Stimulated activated CD8-positive, alpha-beta memory T cell treated with anti-CD3 and anti-CD28 coated beads, Interleukin-12 subunit alpha, Interleukin-12 subunit beta, amount 100 ng/mL, for 24 hours (primary cell): ENCODE results near the gene MEF2D.

Experiments used
- DNase-seq: peaks from one replicate; pipeline ENCODE4 v3.0.0-alpha.2; 2020; ENCODE audit errors: extremely low read depth

Gene MEF2D

DNA sequence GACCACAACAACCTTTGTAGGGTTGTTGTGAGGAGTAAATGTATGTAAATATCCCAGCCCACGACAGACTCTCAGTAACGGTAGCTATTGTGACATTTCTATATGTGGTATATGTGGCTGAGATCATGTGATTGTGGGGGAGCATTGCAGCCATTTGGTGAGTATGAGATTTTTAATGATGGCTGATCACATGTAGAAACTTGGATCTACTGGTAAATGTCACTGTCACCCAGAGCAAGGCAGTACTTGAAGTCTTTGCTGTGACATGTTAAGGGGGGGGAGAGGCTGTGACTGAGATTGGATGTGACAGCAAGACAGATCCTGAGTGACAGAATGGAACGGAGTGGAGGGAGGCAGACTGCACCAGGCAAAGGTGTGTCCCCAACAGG, 23.9 kb upstream of the MEF2D start:
- no peak for DNase-seq

DNA sequence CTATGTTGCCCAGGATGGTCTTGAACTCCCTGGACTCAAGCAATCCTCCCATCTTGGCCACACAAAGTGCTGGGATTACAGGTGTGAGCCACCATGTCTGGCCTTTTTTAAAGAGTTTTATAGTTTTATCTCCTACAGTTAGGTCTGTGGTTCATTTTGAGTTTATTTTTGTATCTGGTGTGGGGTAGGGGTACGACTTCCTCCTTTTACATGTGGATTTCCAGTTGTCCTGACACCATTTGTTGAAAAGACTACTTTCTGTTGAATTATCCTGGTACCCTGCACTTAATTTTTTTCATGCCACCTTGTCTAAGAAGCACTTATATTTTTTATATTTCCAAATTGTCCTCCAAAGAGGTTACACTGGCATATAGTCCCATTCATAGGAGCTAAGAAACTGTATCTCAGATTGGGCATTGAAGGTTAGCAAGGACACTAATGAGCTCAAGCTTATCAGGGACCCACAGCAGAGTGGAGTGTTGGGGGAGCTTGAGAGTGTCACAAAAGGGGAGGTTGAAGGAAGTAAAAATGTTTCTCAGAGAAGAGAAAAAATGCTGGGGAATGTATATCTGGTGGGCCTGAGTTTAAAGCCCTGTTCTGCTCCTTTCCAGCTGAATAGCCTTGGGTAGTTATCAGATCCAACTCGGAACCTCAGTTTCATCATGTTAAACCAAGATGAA, 23.4 kb upstream of the MEF2D start:
- DNase-seq, result no peak

DNA sequence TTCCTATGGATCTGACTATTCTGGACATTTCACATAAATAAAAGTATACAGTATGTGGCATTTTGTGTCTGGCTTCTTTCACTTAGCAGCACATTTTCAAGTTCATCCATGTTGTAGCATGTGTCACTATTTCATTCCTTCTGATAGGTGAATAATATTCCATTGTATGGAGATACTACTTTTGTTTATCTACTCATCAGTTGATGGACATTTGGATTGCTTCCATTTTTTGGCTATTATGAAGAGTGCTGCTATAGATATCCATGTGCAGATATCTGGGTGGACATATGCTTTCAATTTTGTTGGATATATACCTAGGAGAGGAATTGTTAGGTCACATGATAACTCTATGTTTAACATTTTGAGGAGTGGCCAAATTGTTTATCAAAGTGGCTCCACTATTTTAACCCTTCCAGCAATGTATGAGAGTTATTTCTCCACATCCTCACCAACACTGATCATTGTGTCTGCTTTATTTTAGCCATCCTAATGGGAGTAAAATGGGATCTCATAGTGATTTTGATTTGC, 21.9 kb upstream of the MEF2D start:
- DNase-seq, result no peak

DNA sequence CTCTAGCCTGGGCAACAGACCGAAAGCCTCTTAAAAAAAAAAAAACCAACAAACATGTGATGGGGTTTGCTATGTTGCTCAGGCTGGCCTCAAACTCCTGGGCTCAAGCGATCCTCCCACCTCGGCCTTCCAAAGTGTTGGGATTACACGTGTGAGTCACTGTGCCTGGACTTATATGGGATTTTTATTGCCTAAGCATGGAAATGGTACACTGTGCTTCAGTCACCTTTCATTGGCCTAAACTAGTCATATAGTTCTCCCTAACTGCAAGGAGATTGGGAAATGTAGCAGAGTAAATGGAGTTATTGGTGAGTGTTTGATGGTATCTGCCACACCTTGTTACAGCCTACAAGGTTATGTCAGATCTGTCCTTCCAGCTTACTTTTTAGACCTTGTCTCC, 17.2 kb upstream of the MEF2D start:
- no peak for DNase-seq

DNA sequence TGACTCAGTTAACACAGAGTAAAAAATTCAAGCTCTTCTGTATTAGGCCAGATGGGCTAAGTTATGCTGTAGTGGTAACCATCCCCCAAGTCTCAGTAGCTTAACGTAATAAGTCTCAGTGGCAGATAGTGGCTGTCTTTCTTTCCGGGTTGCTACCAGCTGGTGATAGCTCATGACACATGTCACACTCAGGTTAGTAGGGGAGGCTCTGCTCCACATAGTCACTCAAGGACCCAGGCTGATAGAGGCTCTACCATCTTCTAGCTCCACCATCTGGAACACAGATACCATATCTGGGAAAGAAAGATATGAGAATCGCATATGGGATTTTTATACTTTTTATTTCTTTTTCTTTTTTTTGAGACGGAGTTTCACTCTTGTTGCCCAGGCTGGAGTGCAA, 16.2 kb upstream of the MEF2D start:
- no peak for DNase-seq

DNA sequence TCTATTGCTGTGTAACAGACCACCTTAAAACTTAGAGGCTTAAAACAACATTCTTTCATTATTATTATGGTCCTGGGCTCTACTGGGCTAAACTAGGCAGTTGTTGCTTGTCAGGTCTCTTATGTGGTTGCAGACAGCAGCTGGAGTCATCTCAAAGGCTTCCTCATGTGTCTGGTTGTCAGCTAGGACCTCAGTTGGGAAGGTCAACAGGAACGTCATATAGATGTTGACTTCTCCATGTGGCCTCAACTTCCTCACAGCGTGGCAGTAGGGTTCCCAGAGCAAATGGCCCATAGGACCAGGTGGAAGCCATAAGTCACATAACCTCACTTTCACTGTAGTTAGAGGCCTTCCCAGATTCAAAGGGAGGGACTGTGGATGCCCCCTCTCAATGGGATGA, 15.4 kb upstream of the MEF2D start:
- no peak for DNase-seq

DNA sequence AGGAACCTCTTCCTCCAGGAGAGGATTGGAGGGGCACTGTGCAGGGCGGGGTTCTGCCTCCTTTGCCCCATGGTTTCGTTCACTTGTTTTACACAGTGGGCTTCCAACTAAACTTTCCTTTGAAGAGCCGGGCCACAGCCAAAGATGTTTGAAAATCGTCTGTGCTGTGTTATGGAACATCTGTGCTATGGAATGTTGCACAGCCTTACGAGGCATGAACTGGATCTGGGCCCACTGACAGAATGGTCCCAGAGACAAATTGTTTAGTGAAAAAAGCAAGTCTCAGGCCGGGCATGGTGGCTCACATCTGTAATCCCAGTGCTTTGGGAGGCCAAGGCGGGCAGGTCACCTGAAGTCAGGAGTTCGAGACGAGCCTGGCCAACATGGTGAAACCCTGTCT, 12.6 kb upstream of the MEF2D start:
- no peak for DNase-seq

DNA sequence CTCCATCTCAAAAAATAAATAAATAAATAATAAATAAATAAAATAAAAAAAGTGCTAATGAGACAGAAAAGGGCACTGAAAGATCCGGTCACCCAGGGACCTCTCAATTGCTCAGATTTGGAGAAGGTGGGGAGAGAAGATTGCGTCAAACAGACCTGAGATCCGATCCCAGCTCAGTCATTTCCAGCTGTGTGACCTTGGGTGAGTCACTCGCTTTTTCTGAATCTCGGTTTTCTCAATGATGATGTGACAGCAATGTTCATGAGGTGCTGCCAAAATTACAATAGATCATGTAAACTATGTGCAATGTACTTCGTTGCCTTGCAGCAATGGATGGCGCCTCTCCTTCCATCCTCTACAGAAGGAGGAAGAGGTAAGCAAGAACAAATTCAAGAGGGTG, 11.1 kb upstream of the MEF2D start:
- DNase-seq, result no peak

DNA sequence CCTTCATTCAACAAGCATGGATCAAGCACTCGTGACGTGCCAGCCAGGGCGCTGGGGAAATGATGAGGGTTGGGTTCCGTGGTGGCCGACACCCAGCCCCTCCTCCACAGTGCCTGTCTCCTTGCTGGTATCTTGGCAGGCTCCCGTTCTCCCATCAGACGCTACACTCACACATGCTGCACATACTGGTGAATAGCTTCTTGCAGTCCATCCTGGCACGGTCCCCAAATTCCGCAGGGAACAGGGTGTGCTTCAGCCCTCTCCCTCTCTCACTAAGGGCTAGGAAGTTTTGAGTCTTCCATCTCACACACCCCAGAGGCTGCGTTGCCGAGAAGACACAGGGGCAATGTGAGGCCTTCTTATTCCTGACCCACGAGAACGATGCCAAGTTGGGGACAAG, 10.1 kb upstream of the MEF2D start:
- no peak for DNase-seq

DNA sequence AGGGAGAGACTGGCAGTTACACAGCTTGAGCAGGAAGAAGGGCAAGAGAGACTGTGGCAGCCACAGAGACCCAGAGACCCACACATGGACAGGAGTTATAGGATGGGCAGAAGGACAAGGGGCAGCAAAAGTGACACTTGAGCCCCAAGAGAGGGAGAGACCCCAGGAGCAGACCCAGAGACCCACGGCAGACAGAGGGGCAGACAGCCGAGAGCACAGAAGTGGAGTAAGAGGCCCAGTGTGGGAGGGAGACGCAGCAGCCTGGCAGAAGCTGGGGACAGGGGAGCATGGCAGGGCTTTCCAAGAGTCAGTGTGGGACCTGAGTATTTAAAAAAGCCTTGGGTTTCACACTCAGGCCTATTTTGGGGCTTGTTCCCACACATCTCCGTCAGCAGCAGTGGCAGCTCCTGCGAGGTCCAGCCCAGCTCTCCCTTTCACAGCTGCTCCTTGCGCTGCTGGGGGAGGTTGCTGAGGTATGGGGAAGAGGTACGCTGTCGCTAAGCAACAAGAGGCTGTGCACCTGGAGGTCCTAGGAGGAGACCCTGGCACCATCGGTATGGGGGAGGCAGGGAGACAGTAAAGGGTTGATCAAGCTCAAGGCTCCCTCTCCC, 9.0 kb upstream of the MEF2D start:
- DNase-seq, result no peak

DNA sequence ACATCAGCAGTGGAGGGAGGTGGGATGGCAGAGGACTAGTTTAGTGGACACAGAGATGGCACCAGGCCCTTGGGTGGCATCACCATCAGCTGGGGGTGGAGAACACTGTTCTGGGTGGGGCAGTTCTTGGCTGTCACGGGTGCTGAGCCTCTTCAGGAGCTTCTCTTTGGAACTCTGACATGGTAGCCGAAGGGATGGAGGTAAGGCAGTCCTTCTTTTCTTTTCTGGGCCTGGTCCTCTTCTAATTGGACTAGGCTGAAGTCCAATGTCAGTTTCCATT, 8.3 kb upstream of the MEF2D start:
- DNase-seq, result no peak

DNA sequence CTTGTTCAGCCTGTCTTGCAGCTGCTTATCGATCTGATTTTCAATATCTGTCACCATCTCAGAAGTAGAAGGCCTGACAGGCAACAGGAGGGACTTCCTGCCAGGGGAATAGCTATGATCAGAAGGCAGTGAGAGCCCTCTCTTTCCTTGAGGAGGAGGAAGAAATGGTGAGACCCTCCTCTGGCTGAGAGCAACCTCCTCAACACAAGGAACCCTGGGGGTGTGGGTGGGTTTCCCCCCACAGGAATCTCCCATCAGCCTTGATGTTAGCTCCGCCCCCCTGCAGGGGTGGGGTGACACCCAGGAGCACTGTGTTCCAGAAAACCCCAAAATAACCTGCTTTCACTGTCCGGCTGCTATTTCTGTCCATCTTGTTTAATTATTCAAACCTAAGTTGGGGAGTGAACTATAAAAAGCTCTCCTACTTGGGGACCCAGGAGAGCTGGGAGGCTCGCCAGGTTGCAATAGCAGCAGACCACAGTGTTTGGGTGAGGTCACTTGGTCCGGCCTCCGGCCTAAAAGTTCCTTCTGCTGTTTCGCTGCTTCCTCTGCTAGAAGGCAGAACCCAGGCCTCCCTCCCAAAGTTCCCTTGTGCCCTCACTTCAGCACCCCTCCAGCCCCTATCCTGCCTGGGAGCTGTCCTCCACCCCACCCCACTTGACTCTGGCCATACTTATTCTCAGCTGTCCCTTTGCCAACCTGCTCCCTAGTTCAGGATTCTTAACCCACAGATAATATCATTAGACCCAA, 7.8 kb upstream of the MEF2D start:
- no peak for DNase-seq

DNA sequence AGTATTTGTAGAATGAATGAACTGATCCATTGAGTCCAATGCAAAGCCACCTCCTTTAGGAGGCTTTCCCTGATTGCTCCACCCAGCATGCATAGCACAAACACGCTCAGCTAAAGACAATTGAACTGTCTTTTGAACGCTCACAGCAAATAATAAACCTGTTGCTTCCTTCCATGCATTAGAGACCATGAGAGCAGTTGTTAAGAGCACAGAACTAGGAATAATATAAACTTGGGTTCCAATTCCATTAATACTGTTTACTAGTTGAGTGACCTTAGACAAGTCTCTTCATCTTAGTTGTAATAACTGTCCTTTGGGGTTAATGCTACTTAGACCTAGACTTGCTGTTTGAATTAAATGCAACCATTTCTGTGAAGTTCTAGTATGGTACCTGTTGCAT, 5.9 kb upstream of the MEF2D start:
- no peak for DNase-seq

DNA sequence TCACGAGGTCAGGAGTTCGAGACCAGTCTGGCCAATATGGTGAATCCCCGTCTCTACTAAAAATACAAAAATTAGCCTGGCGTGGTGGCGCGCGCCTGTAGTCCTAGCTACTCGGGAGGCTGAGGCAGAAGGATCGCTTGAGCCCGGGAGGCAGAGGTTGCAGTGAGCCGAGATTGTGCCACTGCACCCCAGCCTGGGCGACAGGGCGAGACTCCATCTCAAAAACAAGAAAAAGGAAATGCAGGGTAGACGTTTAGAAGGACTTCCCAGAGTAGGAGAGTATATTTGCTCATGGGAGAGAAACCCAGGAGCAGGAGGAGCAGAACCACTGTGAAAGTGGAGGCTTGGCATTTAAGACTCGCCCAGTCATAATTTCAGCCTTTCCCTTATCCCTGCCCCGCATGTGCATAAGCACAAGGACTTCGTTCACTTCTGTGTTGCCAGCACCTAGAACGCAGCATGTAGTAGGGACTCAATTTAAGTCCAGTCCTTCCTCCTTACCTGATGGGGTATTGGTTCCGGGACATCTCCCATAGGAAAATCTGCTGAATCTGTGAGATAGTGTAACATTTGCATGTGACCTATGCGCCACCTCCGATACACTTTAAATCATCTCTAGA, 5.2 kb upstream of the MEF2D start:
- DNase-seq, result no peak

DNA sequence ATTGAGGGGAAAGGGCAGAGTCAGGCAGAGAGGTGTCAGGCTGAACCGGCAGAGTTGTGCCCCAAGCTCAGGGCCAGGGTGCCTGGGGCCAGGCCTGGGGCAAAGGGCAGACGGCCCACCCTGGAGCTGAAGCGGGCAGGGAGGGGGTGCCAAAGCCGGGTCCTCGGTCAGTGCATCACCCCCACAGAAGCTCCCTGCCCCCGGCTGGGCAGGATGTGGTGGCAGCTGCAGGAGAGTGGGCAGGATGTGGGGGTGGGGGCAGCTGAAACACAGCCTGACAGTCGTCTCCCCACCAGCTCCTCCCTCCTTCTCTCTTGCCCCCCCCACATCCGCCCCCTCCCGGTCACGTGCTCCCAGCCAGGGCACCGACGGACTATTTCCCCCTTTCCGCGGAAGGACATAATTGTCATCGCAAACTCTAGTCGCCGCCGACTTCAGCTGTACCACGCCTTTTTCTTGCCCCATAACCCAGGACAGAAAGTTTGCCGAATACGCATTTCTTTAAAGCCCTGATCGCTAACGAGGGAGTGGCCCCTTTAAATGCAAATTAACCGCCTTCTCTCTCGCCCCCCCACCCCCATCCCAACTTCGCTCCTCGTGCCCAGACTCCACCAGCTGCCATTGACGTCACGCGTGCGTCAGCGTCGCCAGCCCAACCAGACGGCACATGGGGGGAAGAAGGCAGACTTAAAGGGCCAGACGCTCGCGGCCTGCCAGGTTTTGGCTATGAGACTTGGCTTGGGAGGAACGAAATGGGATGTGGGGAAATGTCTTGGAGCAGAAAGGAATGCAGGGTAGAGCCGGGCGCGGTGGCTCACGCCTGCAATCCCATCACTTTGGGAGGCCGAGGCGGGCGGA, 4.5 kb upstream of the MEF2D start:
- peak; percentile 95 for DNase-seq

DNA sequence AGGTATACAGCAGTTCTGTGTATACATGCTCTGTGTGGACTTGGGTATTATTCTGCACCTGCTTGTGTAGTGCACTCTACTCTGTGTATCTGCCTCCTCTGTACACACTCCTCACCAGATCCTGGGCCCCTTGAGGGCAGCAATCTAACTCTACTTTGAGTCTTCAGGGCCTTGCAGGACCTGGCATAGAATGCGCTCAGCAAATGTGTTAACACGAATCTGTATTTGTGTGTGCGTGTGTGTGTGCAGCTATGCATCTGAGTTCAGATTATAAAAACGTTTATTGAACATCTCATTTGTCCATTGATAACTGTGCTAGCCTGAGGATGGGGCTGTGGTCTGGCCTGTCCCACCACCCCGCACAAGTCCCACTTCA, 3.9 kb upstream of the MEF2D start:
- DNase-seq, result no peak

DNA sequence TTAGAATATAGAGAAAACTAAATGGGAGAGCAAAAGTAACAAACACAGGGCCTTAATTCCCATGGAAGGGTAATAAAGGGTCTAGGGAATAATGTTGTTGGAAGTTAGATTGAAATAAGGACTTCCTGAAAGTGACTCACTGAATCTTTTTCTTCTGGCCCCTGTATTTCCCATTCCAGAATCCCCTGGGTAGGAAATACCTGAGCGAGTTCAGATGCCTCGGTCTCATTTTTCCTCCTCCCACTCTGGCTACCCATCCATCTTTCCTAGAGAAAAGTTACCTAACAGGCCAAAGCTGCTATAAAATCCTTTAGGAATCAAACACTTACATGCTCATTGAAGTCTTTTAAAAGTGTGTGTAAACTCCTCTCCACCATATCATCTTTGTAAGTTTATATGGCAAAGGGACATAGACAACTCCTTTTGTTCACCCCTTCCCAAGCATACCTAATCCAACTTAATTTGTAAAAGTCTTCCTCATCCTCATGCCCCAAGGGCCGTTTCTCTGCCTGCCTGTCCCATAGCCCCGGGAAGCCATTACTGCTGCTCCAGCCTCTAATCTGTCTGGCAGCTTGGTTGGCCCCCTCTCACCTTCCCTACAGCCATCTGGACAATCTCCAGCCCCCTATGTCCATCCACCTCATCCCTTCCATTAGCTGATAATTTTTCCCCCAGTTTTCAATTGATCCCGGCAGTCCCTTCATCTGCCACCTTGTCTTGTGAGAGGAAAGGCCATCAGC, 3.3 kb upstream of the MEF2D start:
- no peak for DNase-seq

DNA sequence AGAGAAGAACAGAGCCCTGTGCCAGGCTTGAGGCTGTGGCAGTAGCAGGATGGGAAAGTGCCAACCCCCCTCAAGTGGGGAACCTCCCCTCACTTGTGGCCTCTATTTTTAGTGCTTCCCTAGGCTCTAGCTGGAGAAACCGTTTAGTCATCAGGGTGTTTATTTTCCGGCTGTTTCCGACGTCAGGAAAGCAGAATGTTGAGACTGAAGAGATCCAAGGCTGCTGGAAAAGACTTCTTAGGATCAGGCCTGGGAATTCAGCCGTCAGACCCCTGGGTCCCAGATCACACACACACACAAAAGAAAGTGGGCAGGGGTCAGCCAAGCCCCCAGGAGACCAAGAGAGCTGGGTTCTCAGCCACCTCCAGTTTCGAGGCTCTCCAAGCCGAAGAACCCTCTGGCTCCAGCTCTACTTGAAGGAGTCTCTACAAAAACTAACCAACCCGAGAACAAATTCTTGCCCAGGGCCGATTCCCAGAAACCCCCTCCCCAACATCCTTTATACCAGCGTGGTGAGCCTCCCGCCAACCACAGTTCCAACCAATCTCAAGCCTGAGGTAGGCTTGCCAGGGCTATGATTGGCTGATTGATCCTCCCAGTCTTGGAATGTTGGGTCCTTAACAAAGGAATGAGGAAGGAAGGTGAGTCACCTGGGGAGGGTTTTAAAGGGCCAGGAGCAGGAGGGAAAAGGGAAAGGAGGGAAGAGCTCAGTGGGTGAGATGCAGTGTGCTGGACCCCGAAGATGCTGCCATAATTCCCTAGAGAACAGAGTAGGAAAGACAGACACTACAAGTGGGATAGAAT, 2.5 kb upstream of the MEF2D start:
- no peak for DNase-seq

DNA sequence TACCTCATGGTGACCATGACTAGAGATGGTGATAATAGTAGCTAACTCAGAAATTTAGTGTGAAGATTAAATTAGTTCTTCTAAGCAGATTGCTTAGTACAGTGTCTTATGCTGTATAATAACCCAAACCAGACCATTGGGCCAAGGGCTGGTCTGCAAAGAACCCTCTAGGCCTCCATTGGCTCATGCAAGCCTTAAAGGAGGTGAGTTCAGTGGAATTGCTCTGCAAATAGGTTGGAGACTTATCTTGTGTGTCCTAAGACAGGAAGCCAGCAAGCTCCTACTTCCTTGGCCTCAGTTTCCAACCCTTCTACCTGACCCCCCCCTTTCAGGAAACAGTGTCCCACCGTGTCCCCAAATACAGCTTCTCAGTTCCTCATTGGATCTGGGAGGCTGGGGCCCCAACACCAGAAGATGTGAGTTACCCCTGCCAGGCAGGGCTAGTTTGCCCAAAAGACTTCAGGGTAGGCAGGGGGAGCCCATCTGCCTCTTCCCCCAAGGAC, 1.9 kb upstream of the MEF2D start:
- DNase-seq, result no peak

DNA sequence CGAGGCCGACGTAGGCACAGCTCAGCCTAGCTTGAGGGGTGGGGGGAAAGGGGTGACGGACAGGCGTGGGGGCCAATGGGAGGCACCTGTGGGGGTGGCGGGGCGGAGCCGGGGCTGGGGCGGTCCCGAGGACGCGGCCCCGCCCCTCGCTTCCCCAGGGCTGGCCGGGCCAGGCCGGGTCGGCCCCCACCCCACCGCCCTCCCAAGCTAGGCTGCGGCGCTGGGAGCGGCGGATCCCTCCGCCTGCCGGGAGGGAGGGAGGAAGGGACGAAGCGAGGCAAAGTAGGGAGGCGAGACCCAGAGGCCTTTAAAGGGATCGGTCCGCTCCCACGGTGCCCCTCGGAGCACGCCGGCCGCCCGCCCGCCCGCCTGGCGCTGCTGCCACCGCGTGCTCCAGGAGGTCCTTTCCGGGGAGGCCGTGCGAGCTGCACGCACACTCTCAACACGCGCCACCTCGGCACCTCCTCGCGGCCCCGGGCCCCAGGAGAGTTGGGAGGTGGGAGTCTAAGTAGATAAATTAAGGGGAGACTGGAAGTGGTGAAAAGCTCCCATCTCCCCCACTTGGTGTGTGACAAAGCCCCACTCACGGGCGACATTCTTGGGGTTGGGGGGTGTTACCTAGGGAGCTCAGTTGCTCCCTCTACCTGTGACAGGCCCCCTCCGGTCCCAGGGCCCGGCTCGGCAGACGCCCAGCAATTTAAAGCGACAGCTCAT, 375 bp upstream of the MEF2D start:
- peak; percentile 83 for DNase-seq
